Non-pigmented ciliary epithelial cell (primary cell): ENCODE results near the gene MMRN1.

Source experiments
- DNase-seq: peaks from one replicate; pipeline ENCODE4 v3.0.0-alpha.2; 2010; ENCODE audit warnings: low read depth

Gene MMRN1, protein sequence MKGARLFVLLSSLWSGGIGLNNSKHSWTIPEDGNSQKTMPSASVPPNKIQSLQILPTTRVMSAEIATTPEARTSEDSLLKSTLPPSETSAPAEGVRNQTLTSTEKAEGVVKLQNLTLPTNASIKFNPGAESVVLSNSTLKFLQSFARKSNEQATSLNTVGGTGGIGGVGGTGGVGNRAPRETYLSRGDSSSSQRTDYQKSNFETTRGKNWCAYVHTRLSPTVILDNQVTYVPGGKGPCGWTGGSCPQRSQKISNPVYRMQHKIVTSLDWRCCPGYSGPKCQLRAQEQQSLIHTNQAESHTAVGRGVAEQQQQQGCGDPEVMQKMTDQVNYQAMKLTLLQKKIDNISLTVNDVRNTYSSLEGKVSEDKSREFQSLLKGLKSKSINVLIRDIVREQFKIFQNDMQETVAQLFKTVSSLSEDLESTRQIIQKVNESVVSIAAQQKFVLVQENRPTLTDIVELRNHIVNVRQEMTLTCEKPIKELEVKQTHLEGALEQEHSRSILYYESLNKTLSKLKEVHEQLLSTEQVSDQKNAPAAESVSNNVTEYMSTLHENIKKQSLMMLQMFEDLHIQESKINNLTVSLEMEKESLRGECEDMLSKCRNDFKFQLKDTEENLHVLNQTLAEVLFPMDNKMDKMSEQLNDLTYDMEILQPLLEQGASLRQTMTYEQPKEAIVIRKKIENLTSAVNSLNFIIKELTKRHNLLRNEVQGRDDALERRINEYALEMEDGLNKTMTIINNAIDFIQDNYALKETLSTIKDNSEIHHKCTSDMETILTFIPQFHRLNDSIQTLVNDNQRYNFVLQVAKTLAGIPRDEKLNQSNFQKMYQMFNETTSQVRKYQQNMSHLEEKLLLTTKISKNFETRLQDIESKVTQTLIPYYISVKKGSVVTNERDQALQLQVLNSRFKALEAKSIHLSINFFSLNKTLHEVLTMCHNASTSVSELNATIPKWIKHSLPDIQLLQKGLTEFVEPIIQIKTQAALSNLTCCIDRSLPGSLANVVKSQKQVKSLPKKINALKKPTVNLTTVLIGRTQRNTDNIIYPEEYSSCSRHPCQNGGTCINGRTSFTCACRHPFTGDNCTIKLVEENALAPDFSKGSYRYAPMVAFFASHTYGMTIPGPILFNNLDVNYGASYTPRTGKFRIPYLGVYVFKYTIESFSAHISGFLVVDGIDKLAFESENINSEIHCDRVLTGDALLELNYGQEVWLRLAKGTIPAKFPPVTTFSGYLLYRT

DNA sequence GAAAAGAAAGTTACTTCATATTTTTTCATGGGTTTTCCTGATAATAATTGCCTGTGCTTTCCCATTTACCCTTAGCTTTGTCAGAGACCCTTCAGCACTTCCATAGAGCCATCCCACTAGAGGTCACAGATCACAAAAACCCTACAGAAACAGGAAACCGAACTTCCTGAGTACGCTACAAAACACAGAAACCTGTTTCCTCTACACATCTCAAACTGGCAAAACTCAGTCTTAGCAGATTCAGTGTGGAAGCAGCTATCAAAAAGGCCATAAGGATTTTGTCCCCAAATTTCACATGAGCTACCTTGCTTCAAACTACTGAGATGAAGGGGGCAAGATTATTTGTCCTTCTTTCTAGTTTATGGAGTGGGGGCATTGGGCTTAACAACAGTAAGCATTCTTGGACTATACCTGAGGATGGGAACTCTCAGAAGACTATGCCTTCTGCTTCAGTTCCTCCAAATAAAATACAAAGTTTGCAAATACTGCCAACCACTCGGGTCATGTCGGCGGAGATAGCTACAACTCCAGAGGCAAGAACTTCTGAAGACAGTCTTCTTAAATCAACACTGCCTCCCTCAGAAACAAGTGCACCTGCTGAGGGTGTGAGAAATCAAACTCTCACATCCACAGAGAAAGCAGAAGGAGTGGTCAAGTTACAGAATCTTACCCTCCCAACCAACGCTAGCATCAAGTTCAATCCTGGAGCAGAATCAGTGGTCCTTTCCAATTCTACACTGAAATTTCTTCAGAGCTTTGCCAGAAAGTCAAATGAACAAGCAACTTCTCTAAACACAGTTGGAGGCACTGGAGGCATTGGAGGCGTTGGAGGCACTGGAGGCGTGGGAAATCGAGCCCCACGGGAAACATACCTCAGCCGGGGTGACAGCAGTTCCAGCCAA, at the start of gene MMRN1:
Gene MMRN1 (plus strand): TSS at position 206 of the 902 bp plus-strand sequence. CDS start 118 bp downstream, at position 324.
- no peak for DNase-seq

GRCh38 chr4:89847571-89848325, 46.9 kb upstream of the MMRN1 start:
- no peak for DNase-seq

- DNase-seq, result no peak
Observed at GRCh38 chr4:89855236-89855635, 39.4 kb upstream of the MMRN1 start.

DNA sequence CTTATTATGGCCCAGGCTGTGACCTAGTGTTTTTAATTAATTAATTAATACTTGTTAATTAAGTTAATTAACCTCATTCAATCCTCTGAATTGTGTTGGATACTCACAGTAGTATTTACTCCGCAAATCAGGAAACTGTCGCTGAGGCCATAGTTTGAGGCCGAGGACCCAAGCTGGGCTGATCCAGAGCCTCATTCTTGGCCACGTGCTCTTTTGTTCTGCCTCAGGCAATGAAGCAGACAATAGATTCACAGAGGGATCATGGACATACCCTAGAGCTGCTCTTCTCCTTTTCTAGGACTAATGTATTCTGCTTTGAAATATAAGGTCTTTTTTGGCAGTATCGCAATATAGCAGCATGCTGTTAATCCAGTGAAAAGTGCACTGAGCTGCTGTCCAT, 33.7 kb upstream of the MMRN1 start:
- no peak for DNase-seq

DNA sequence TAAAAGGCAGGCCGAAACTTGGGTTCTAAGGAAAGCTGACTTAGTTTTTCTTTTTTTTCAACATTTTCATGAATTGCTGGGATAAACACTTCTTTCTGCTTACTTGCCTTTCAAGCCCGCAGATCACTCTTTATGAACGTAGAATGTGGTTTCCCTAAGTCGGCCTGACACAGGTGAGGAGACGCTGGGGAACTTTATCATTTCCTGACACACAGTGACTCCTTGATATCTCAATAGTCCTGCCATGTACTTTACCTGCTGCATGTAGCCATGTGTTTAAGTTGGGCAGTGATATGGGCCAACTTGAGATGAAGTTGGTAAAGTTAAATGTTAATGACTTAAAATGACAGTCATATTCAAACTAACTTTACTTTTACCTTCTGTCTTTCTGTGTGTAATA, 31.1 kb upstream of the MMRN1 start:
- no peak for DNase-seq

DNA sequence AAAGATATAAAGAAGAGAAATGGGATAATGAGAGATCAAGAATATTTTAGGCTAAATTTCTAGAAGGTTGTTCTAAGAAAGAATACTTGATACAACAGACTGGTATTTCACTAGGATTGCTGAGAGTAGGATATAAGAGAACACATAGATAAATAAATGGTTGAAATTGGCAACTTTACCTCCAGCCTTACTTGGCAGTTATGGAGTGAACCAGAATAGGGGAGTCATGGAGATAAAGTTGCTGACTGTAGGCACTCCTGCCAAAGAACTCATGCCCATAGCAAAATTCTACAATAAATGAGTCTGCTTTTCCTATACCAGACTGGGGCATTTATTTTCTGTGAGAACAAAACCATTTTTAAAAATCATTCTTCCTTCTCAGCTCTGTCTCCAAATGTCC, 26.4 kb upstream of the MMRN1 start:
- no peak for DNase-seq

- no peak for DNase-seq
Observed at GRCh38 chr4:89868999-89869589, 25.6 kb upstream of the MMRN1 start.

DNA sequence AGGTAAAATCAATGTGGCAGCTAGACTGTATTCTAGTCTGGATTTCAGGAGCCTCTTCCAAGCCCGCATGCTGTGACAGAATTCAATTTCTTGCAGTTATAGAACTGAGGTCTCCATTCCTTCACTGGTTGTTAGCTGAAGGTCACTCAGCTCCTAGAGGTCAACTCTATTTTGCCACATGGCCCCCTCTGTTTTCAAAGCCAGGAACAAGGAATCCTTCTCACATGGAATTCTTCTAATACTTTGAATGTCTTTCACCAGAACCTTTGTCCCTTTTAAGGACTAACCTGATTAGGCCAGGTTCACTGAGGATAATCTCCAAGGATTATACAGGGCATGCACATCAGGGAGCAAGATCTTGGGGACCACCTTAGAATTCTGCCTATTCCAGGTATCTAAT, 23.4 kb upstream of the MMRN1 start:
- no peak for DNase-seq

DNA sequence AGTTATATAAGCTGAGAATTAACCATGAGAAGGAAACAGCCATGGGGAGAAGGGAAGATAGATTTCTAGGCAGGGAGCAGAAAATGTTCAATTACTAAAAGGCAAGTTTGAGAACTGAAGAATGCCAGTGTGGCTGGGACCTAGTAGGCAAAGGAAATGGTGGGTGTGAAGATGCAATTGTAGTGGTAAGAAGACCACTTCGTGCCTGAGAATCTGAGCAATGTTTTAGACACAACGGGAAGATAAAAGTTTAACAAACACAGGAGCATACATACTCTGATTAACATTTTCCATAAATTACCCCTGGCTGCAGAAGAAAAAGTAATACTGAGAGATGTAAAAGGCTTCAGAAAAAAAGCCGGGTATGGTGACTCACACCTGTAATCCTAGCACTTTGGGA, 18.1 kb upstream of the MMRN1 start:
- DNase-seq, result no peak

GRCh38 chr4:89878611-89879010, 16.0 kb upstream of the MMRN1 start:
- no peak for DNase-seq

- DNase-seq, result no peak
Observed at GRCh38 chr4:89879215-89879614, 15.4 kb upstream of the MMRN1 start.

DNA sequence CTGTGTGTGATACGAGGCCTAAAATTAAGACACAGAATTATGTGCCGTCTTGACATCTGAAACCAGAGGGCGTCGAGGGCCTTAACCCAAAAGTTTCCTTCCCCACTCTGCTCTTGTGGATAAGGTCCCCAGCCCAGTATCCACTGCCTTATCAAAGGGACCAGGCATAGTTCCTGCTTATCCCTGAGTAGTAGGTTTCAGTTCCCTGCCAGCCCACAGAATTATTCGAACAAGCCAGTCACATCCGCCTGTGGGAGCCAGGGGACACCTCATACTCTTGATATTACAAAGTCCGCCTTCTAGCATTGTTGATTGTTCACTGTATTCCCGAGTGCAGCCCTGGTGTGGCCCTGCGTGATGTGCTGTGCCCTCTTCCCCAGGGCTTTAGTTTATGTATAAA, 5.4 kb upstream of the MMRN1 start:
- no peak for DNase-seq

GRCh38 chr4:89897867-89898266, 3.2 kb downstream of the MMRN1 start:
- no peak for DNase-seq

GRCh38 chr4:89898304-89898716, 3.7 kb downstream of the MMRN1 start:
- no peak for DNase-seq

DNA sequence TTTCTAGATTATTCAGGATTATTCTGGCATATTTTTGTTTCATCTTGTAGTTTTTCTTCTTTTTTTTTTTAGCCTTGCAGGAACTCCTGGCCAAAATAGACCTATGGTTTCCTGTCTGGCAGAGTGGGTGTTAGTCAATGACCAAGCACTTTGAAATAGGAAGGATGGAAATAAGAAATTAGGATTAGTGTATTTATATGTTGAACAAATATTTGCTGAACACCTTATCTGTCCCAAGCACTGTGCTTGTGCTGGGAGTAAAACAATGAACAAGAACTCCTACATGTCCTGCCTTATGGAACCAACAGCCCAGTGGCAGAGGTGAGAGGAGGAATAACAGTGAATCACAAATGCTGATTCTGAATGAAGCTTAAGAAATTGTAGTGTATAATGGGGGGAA, 4.5 kb downstream of the MMRN1 start:
- no peak for DNase-seq

DNA sequence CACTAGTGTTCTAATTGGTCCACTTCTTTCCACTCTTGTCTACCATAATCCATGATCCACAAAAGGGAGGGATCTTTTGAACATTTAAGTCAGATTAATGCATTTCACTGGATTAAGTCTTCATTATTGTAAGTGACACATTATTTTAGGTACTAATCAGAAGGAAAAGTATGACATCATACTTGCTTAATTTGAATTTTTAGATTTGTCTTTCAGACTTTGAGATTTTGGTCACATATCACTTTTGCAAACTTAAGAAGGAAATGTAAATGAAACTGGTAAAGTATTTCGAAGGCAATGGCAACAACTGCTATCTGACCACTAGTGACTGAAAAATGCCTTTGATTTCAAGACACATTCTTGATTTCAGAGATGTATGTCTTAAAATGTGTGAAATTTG, 5.2 kb downstream of the MMRN1 start:
- no peak for DNase-seq

GRCh38 chr4:89901808-89902431, 7.3 kb downstream of the MMRN1 start:
- peak; percentile 30 for DNase-seq

- DNase-seq, result no peak
Observed at GRCh38 chr4:89904524-89904923, 9.9 kb downstream of the MMRN1 start.

DNA sequence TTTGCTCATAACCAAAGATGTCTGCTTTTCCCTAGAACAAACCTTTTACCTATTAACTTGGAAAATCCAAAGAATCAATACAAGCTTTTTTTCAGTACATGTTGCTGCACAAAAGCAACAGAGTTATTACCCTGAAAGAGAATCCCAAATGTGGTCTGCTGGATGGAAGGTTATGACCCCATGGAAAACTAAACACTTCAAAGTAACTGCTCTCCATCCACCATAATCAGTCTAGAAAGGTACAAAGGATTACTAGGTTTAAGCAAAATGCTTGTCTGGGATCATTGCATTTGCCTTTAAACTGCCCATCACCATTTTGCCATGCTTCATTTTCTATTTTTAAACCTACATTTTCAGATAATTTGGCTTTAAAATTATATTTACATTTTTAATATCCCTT, 11.7 kb downstream of the MMRN1 start:
- DNase-seq, result no peak
